Bronchial epithelial cell (primary cell): Measurements from ENCODE around the gene ZNF484. TPM values are rescaled to one million over a fixed set of nuclear protein-coding genes. Genes with fewer than 3 reads are reported as not detected.
"Not testable (repeated sequence)": the region's sequence is repeated elsewhere in the genome, so short reads cannot be mapped to it uniquely, and the experiment has no call there.

ENCODE experiments used
- DNase-seq: peaks from one replicate; pipeline ENCODE4 v3.0.0-alpha.2; 2010; ENCODE audit warnings: low read depth
- FAIRE-seq: peaks from 2 replicates; lab custom pipeline; 2011; peaks lifted over from hg19 to GRCh38; lab: Jason Lieb, UNC
- H3K27me3 ChIP-seq: 2 replicates; pipeline ENCODE4 v1.5.1; 2011; ENCODE audit warnings: low read length; ENCODE audit not compliant: control insufficient read depth, insufficient read depth
- H3K36me3 ChIP-seq: 2 replicates; pipeline ENCODE4 v1.5.1; 2011; ENCODE audit warnings: low read length; ENCODE audit not compliant: control insufficient read depth, insufficient read depth
- H3K4me3 ChIP-seq: 2 replicates; pipeline ENCODE4 v1.5.1; 2011; ENCODE audit warnings: mild to moderate bottlenecking, low read depth, low read length, control low read depth
- total RNA-seq: library from RNA; depleted of rRNA; stranded (reverse); fragments of >200 nt; gene quantifications from 2 replicates; pipeline ENCODE4 v1.2.1, GENCODE V29; 2014
- TF ChIP-seq, protein P1 (sequence below): IDR thresholded peaks from 2 replicates; pipeline ENCODE4 v1.5.1; 2011; ENCODE audit warnings: mild to moderate bottlenecking, moderate library complexity, low read length, control low read depth, inconsistent platforms; ENCODE audit not compliant: insufficient read depth, severe bottlenecking

The ZNF484 gene
- total RNA-seq = 8.2 and 9.2 TPM in 2 replicates

DNA sequence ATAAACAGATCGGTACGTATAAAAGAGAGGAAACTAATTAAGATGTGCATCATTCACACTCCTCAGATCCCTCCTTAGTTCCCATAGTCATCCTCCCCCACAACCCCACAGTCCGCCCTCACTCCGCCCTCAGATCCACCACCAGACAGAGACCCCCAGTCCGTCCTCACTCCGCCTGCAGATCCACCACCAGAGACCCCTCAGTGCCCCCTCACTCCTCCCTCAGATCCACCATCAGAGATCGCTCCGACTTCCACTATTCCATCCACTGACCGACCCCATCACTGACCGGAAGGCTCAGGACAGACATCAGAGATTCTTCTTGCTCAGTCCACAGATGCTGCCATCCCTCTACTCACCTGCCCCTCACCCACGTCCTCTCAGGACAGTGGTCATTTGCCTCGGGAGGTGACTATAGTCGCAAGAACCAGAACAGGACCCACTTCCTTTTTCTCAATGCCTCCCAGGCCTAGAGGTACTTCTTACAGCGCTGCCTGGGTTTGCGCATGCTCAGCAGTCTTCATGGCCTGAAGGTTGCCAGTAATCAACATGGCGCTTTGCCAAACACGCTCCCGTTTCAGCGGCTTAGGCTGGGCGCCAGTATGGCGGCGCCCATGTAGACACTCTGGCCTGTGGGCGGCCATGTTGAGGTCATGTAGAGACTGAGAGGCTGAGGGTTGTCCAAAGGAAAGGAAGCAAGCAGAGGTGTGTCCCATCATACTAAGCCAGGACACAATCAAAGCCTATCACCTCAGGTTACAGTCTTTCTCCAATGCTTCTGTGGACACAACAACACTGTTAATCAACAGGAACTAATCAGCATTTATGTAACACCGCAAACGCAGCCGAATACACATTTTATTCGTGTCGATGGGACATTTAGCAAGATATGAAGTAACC, at the start of gene ZNF484:
Gene ZNF484, minus strand, starts transcription at position 508 of the 900 bp plus-strand sequence. CDS start 3,009 bp downstream, outside the sequence.
- peak within 1 kb of the TSS; percentile 57 for H3K4me3 ChIP-seq
- TF ChIP-seq, protein P1, sequence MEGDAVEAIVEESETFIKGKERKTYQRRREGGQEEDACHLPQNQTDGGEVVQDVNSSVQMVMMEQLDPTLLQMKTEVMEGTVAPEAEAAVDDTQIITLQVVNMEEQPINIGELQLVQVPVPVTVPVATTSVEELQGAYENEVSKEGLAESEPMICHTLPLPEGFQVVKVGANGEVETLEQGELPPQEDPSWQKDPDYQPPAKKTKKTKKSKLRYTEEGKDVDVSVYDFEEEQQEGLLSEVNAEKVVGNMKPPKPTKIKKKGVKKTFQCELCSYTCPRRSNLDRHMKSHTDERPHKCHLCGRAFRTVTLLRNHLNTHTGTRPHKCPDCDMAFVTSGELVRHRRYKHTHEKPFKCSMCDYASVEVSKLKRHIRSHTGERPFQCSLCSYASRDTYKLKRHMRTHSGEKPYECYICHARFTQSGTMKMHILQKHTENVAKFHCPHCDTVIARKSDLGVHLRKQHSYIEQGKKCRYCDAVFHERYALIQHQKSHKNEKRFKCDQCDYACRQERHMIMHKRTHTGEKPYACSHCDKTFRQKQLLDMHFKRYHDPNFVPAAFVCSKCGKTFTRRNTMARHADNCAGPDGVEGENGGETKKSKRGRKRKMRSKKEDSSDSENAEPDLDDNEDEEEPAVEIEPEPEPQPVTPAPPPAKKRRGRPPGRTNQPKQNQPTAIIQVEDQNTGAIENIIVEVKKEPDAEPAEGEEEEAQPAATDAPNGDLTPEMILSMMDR = no peak
- DNase-seq (peak; percentile 97), FAIRE-seq (peak; percentile 92)
- H3K27me3 ChIP-seq = no peaks in the 10 kb centered on the region
- no peaks in the 10 kb centered on the region for H3K36me3 ChIP-seq

DNA sequence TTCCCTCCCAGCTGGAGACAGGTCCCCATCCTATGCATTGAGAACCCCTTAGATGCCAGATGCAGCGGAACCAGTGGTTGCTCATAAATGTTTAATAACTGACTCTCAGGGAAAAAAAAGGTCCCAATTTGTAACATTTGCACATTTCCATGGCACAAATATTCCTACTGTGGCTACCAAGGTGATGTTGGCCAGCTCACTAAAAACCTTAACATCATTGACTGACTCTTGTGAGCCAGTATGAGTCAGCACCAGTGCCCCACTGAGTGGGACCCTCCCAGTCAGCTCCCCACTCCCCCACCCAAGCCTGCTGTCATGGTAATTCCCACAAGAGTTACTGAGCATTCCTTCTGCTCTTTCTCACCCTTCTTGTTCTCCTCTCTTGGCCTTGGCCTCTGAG, 42.6 kb upstream of the ZNF484 start:
- no peak overlapping the region for H3K4me3 ChIP-seq
- TF ChIP-seq, protein P1 = no peak
- peak; percentile 62 for FAIRE-seq
- DNase-seq = no peak
- no peaks in the 10 kb centered on the region for H3K27me3 ChIP-seq
- H3K36me3 ChIP-seq = no peaks in the 10 kb centered on the region

DNA sequence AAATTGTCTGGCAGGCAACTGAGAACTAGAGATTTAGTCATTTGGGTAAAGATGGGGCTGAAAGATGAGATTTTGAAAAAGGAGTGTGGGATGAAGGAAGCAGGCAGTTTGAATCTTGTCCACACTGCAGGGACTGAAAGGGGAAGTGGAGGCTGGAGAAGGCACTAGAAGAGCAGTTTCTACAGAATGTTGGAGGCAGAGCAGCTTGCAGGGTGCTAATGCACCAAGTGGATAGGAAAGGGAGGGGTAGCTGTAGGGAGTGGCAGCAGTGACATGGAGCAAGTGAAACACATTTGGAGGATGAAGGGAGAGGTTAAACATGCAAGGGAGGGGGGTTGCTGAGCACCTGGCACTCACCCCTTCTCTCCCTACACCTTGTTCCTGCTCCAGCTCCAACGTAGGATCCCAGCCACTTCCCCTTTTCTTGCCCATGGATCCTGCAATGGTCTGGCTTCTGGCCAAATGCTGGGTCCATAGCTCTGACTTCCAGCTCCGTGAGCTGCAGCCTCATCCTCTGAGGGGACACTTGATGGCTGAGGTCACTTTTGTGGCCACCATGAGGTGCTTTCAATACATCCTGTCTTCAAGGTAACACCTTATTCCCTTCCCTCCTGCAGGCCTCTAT, 39.5 kb upstream of the ZNF484 start:
- Histone ChIP-seq H3K36me3 (no peaks in the 10 kb centered on the region), H3K4me3 (no peak overlapping the region), H3K27me3 (peaks cover 3% of the 10 kb centered on the region)
- DNase-seq (no peak), FAIRE-seq (no peak)
- TF ChIP-seq, protein P1 = no peak

DNA sequence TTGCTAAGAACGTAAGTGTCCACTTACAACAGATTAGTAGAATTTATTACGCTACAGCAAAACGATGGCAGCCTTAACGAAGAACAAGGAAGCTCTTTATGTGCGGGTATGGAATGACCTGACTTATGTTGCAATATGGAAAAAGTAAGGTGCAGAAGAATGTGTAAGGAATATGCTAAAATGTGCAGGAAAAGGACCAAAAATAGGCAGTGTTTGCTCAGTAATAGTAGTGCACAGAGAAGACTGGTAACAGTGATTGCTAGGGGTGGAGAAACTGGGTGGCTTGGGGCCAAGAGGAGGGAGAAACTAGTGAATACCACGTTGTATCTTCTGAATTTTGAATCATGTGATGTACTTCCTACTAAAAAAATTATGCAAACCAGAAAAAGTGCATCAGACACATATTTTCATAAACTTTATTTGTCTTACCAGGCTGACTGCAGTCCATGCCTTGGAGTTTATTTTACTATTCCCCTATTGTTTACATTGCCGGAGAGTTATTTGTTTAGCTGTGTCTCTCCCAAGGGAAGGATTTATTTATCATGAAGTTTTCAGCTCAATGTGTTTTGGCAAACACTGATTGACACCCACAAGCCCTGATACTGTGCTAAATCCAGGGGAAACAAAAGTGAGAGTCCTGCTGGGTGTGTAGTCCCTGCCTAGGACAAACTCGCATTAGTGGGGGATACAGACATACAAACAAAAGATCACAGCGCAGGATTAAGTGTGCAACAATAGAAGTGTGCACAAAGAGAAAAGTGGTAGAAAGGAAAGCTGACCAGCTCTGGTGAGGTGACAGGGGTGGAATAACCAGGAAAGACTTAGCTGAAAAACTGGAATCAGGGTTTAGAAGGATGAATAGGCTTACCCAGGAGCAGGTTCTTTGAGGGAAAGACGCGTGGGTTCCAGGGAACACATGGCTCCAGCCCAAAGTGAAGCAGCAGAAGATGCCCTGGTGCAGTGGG, 34.0 kb upstream of the ZNF484 start:
- DNase-seq (peak; percentile 42), FAIRE-seq (no peak)
- TF ChIP-seq, protein P1 = no peak
- Histone ChIP-seq H3K36me3 (no peaks in the 10 kb centered on the region), H3K27me3 (peaks cover 4% of the 10 kb centered on the region), H3K4me3 (no peak overlapping the region)

DNA sequence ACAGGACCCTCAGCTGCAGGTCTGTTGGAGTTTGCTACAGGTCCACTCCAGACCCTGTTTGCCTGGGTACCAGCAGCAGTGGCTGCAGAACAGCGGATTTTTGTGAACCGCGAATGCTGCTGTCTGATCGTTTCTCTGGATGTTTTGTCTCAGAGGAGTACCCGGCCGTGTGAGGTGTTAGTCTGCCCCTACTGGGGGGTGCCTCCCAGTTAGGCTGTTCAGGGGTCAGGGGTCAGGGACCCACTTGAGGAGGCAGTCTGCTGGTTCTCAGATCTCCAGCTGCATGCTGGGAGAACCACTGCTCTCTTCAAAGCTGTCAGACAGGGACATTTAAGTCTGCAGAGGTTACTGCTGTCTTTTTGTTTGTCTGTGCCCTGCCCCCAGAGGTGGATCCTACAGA, 27.3 kb upstream of the ZNF484 start:
- FAIRE-seq, H3K36me3 ChIP-seq, DNase-seq, H3K27me3 ChIP-seq, H3K4me3 ChIP-seq: not testable (repeated sequence)

DNA sequence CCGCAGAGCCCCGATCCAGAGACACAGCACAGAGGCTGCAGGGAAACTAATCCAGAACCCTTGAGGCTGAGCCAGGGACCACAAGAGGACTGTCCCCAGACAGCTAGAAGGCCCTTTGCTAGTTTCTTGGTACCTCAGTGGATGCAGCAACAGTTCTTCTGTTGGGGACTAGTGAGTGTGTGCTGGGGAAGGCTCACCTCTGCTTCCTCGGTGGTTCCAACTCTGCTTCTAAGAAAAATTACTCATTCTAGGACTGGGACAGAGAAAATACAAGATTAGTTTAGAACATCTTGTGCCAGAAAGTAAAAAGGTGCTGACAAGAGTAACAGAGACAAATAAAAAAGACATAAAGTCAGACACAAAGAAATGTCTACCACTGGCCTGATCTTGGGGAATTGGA, 19.5 kb upstream of the ZNF484 start:
- TF ChIP-seq, protein P1 = no peak
- no peak for DNase-seq

More for the DNA sequence above, 19.5 kb upstream of the ZNF484 start:
- H3K4me3 ChIP-seq = no peak overlapping the region
- FAIRE-seq = no peak
- H3K36me3 ChIP-seq = no peaks in the 10 kb centered on the region
- H3K27me3 ChIP-seq = no peaks in the 10 kb centered on the region
